SK-N-SH treated with all-trans-retinoic acid at 6 μM for 48 hours (cell line): ENCODE measurements around the gene DDX31.

Experiments used
- ATAC-seq: fragments of 200-7000 bp; cut with Tn5 transposase; 3 replicates; pipeline ENCODE4 v1.9.1; 2020; ENCODE audit warnings: mild to moderate bottlenecking, moderate library complexity
- ARNTL ChIP-seq: fragments of 450-650 bp; formaldehyde crosslinking; IDR thresholded peaks from 2 replicates; pipeline ENCODE4 v1.5.0; 2020; ENCODE audit warnings: low read depth, mild to moderate bottlenecking, moderate library complexity, borderline replicate concordance
- BACH2 ChIP-seq: fragments of 250-450 bp; sonication (Bioruptor Pico); IDR thresholded peaks from 2 replicates; pipeline ENCODE4 v1.9.0; 2021; ENCODE audit warnings: mild to moderate bottlenecking, borderline replicate concordance
- CSDC2 ChIP-seq: fragments of 250-450 bp; sonication (Bioruptor Pico); IDR thresholded peaks from 2 replicates; pipeline ENCODE4 v1.5.0; 2020; ENCODE audit warnings: mild to moderate bottlenecking, moderate library complexity
- ESRRG ChIP-seq: fragments of 250-450 bp; sonication (Bioruptor Pico); IDR thresholded peaks from 2 replicates; pipeline ENCODE4 v1.6.1; 2021; ENCODE audit warnings: mild to moderate bottlenecking
- GLIS3 ChIP-seq: fragments of 250-450 bp; sonication (Bioruptor Pico); IDR thresholded peaks from 2 replicates; pipeline ENCODE4 v1.5.0; 2020; ENCODE audit warnings: mild to moderate bottlenecking, moderate library complexity
- ISL1 ChIP-seq: fragments of 250-450 bp; sonication (Bioruptor Pico); IDR thresholded peaks from 2 replicates; pipeline ENCODE4 v2.1.2; 2022; ENCODE audit warnings: mild to moderate bottlenecking, moderate library complexity
- OSR1 ChIP-seq: fragments of 250-450 bp; sonication (Bioruptor Pico); IDR thresholded peaks from 2 replicates; pipeline ENCODE4 v1.8.0; 2022; ENCODE audit warnings: moderate library complexity, mild to moderate bottlenecking, inconsistent platforms
- POU6F1 ChIP-seq: fragments of 250-450 bp; sonication (Bioruptor Pico); IDR thresholded peaks from 2 replicates; pipeline ENCODE4 v1.8.0; 2021; ENCODE audit warnings: low read depth, mild to moderate bottlenecking, moderate library complexity, borderline replicate concordance
- PPARA ChIP-seq: fragments of 250-450 bp; sonication (Bioruptor Pico); IDR thresholded peaks from 2 replicates; pipeline ENCODE4 v1.5.0; 2020; ENCODE audit warnings: mild to moderate bottlenecking, borderline replicate concordance
- SNAI2 ChIP-seq: fragments of 250-450 bp; sonication (Bioruptor Pico); IDR thresholded peaks from 2 replicates; pipeline ENCODE4 v1.5.0; 2020; ENCODE audit warnings: mild to moderate bottlenecking, moderate library complexity
- TCF4 ChIP-seq: fragments of 250-450 bp; sonication (Bioruptor Pico); IDR thresholded peaks from 2 replicates; pipeline ENCODE4 v1.8.0; 2021; ENCODE audit warnings: mild to moderate bottlenecking, moderate library complexity, borderline replicate concordance
- TOX ChIP-seq: fragments of 250-450 bp; sonication (Bioruptor Pico); IDR thresholded peaks from 2 replicates; pipeline ENCODE4 v1.8.0; 2021; ENCODE audit warnings: mild to moderate bottlenecking, moderate library complexity, borderline replicate concordance
- TSHZ2 ChIP-seq: fragments of 250-450 bp; sonication (Bioruptor Pico); IDR thresholded peaks from 2 replicates; pipeline ENCODE4 v1.5.0; 2020; ENCODE audit warnings: mild to moderate bottlenecking, moderate library complexity
- ZC3H10 ChIP-seq: fragments of 250-450 bp; sonication (Bioruptor Pico); IDR thresholded peaks from 2 replicates; pipeline ENCODE4 v1.5.1; 2021; ENCODE audit warnings: mild to moderate bottlenecking, moderate library complexity
- ZFP3 ChIP-seq: fragments of 250-450 bp; sonication (Bioruptor Pico); IDR thresholded peaks from 2 replicates; pipeline ENCODE4 v1.5.0; 2020; ENCODE audit warnings: mild to moderate bottlenecking, moderate library complexity
- ZFP30 ChIP-seq: fragments of 450-650 bp; formaldehyde crosslinking; IDR thresholded peaks from 2 replicates; pipeline ENCODE4 v1.5.0; 2022; ENCODE audit warnings: mild to moderate bottlenecking, moderate library complexity
- ZNF70 ChIP-seq: fragments of 450-650 bp; formaldehyde crosslinking; IDR thresholded peaks from 2 replicates; pipeline ENCODE4 v1.5.0; 2020; ENCODE audit warnings: mild to moderate bottlenecking, moderate library complexity
- ZNF8 ChIP-seq: fragments of 450-650 bp; formaldehyde crosslinking; IDR thresholded peaks from 2 replicates; pipeline ENCODE4 v1.5.0; 2020; ENCODE audit warnings: mild to moderate bottlenecking, moderate library complexity
- TF ChIP-seq, protein P1 (sequence below): fragments of 250-450 bp; sonication (Bioruptor Pico); IDR thresholded peaks from 2 replicates; pipeline ENCODE4 v1.5.1; 2021; ENCODE audit warnings: mild to moderate bottlenecking, moderate library complexity
- TF ChIP-seq, protein P2 (sequence below): fragments of 250-450 bp; sonication (Bioruptor Pico); IDR thresholded peaks from 2 replicates; pipeline ENCODE4 v1.5.1; 2020; ENCODE audit warnings: low read depth, mild to moderate bottlenecking, moderate library complexity

DDX31 gene

GRCh38 chr9:132556235-132556634 is 113.5 kb downstream of the DDX31 start:
- ATAC-seq = no peak
- no peak for TF ChIP-seq CSDC2 (CRISPR knock-in tag)

- ATAC-seq = no peak
Measured at GRCh38 chr9:132555528-132555927, 114.3 kb downstream of the DDX31 start.

GRCh38 chr9:132554755-132555154 is 115.0 kb downstream of the DDX31 start:
- TF ChIP-seq TCF4 (CRISPR knock-in tag) (no peak), ZNF8 (CRISPR knock-in tag) (no peak), POU6F1 (no peak), SNAI2 (CRISPR knock-in tag) (no peak), ISL1 (CRISPR knock-in tag) (no peak), BACH2 (CRISPR knock-in tag) (no peak), ZC3H10 (no peak), ESRRG (CRISPR knock-in tag) (no peak), TOX (CRISPR knock-in tag) (no peak), OSR1 (CRISPR knock-in tag) (no peak), CSDC2 (CRISPR knock-in tag) (no peak), TSHZ2 (CRISPR knock-in tag) (no peak), GLIS3 (CRISPR knock-in tag) (no peak), PPARA (CRISPR knock-in tag) (no peak), ARNTL (no peak), ZFP3 (CRISPR knock-in tag) (no peak)
- TF ChIP-seq, protein P1, sequence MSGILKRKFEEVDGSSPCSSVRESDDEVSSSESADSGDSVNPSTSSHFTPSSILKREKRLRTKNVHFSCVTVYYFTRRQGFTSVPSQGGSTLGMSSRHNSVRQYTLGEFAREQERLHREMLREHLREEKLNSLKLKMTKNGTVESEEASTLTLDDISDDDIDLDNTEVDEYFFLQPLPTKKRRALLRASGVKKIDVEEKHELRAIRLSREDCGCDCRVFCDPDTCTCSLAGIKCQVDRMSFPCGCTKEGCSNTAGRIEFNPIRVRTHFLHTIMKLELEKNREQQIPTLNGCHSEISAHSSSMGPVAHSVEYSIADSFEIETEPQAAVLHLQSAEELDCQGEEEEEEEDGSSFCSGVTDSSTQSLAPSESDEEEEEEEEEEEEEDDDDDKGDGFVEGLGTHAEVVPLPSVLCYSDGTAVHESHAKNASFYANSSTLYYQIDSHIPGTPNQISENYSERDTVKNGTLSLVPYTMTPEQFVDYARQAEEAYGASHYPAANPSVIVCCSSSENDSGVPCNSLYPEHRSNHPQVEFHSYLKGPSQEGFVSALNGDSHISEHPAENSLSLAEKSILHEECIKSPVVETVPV (CRISPR knock-in tag) = no peak
- TF ChIP-seq, protein P2, sequence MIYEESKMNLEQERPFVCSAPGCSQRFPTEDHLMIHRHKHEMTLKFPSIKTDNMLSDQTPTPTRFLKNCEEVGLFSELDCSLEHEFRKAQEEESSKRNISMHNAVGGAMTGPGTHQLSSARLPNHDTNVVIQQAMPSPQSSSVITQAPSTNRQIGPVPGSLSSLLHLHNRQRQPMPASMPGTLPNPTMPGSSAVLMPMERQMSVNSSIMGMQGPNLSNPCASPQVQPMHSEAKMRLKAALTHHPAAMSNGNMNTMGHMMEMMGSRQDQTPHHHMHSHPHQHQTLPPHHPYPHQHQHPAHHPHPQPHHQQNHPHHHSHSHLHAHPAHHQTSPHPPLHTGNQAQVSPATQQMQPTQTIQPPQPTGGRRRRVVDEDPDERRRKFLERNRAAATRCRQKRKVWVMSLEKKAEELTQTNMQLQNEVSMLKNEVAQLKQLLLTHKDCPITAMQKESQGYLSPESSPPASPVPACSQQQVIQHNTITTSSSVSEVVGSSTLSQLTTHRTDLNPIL (CRISPR knock-in tag) = no peak
- TF ChIP-seq, all 23 proteins: peak for 0
- no peak for ATAC-seq

More at GRCh38 chr9:132555528-132555927, 114.3 kb downstream of the DDX31 start:
- no peak for TF ChIP-seq ZNF70 (CRISPR knock-in tag)
- TF ChIP-seq OSR1 (CRISPR knock-in tag) = no peak
- no peak for TF ChIP-seq ZFP30 (CRISPR knock-in tag)

DNA sequence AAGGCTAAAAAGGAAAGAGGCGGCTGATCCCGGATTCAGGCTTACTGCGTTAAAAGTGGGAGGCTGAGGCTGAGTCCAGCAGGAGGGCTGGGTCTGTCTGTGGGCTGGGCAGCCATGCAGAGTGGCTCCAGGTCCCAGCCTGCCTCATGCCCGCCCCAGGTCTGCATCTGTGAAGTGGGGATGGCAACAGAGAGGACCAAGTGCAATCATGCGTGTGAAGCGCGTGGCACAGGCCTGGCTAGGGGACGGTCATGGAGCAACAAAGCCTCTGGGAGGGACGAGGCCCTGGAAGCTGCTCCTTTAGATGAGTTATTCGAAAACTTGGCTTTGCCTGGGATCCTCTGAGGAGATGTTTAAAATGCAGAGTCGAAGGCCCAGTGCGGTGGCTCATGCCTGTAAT is 117.7 kb downstream of the DDX31 start:
- ATAC-seq = no peak
- TF ChIP-seq PPARA (CRISPR knock-in tag) = no peak
- no peak for TF ChIP-seq ZNF70 (CRISPR knock-in tag)
- no peak for TF ChIP-seq TOX (CRISPR knock-in tag)
- no peak for TF ChIP-seq ARNTL
- TF ChIP-seq OSR1 (CRISPR knock-in tag) = no peak
- TF ChIP-seq POU6F1 = no peak
- TF ChIP-seq, all 23 proteins: peak for 0
